Activated naive CD4-positive, alpha-beta T cell treated with anti-CD3 and anti-CD28 coated beads, Interleukin-2, amount 50 U/mL, for 72 hours (primary cell): ENCODE data around the gene KIF6. TPM values are rescaled to one million over a fixed set of nuclear protein-coding genes. Genes with fewer than 3 reads are reported as not detected.
A peak's percentile ranks its signal among the peaks of the same experiment; 100 is the strongest.

Experiments
- ATAC-seq, 2 donors: fragments of 150-1000 bp; cut with Tn5 transposase; 2 replicates each; pipeline ENCODE4 v1.10.0; 2021; ENCODE audit warnings: mild to moderate bottlenecking in 2 of 2, moderate library complexity in 2 of 2
- DNase-seq, 2 donors: peaks; one replicate each; pipeline ENCODE4 v3.0.0; 2021 to 2022; ENCODE audit warnings: low spot score in 2 of 2
- H3K27ac Mint-ChIP-seq, 2 donors: one replicate each; pipeline ENCODE4 v1.8.0; 2022; ENCODE audit warnings: mild to moderate bottlenecking in 2 of 2, mixed read lengths in 2 of 2
- H3K36me3 Mint-ChIP-seq, 2 donors: one replicate each; pipeline ENCODE4 v1.8.0; 2022; ENCODE audit warnings: mixed read lengths in 2 of 2
- H3K9me3 Mint-ChIP-seq, 2 donors: one replicate each; pipeline ENCODE4 v1.8.0; 2022; ENCODE audit warnings: mixed read lengths in 2 of 2
- total RNA-seq, 2 donors: library from RNA; stranded (reverse); gene quantifications; one replicate each; pipeline ENCODE4 v1.2.3, GENCODE V29; 2022

The KIF6 gene
- total RNA-seq, 2 donors from 2014 or later = 0.16 to 0.29 TPM

DNA sequence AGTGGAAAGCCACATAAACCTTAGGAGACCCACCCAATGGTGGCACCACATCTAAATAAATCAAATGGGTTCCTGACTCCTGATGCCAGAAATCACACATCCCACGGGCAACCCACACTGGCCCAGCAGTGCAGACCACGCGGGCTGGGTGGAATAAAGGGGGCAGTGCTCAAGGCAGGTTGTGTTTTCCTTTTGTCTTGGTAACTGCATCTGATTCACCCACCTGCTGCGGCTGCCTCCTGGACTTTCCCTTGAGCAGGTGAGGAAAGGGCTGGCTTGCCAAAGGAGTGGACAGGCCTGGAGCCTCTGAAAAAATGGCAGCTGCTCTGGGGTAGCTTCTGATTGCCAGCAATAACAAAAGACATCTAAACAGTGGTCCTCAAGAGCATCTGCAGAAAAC is 283.2 kb downstream of the KIF6 start:
- no peak for DNase-seq
- ATAC-seq = no peak
- no peak overlapping the region for H3K27ac Mint-ChIP-seq
- H3K9me3 Mint-ChIP-seq = peaks cover 0 to 4% of the 10 kb centered on the region in 2 donors
- no peaks in the 10 kb centered on the region for H3K36me3 Mint-ChIP-seq

DNA sequence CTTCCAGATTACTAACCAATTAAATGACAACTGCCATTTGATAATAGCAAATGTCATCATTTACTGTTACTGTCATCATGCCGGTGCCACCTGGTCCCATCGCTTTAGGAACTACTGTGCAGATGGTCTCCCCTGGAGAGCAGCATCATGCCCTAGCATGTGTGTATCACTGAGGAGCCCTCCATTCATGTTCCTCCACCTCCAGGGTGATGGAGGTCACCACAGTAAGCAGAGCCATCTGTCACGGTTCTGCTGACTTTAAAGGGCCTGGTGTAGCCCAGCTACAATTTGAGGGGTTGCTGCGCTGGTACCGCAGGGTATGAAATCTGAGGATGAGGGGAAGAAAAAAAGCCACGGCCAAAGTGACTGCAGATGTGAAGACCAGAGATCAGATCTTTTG is 283.9 kb downstream of the KIF6 start:
- ATAC-seq (no peak), DNase-seq (no peak)
- no peaks in the 10 kb centered on the region for H3K36me3 Mint-ChIP-seq
- peaks cover 0 to 4% of the 10 kb centered on the region in 2 donors for H3K9me3 Mint-ChIP-seq
- no peak overlapping the region for H3K27ac Mint-ChIP-seq

DNA sequence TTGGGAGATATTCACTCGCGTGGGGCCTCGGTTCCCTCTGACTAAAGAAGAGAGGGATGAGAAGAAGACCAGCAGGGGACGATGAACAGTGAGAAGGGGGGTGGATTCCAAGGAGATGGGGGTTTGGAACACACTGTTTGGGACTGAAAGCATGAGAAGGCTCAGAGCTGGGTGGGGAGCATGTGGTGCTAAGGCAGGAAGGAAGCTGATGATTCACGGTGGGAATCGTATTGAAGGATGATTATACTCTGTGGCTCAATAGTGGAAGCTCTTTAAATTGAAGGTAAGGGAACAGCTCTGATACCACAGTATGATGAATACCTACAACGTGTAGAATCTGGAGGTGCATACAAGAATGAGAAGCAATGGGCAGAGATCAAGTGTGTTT is 285.2 kb downstream of the KIF6 start:
- H3K27ac Mint-ChIP-seq = no peak overlapping the region
- no peaks in the 10 kb centered on the region for H3K9me3 Mint-ChIP-seq
- H3K36me3 Mint-ChIP-seq = no peaks in the 10 kb centered on the region
- ATAC-seq (no peak), DNase-seq (no peak)

DNA sequence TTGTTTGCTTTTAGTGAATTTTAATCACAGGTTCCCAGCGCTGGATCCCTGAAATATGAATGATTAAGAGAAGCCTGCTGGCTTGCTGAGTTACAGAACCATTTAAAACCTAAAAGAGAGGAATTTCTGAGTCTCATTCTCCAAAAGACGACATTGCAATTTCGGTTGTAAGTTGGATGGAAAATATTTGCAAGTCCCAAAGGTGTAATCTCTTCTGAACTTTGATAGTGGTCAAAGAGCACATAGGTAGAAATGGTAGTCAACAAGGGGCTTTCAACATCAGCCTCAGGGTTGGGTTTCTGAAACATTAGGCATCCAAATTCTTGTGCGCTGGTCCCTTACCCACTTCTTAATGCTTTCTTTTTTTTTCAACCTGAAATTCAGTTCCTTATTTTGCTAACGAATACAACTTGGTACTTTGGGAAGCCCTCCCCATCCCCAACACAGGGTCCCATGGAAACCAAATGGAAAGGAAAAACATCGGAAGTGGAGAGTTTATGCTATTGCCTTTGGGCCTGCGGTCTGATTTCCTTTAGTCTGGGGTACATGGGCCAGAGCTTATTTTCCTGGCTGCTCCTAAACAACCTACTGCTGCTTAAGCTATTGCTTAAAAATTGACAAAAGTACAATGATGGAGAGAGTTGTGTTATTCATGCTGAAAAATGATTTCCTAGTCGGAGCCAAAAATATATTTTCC is 285.7 kb downstream of the KIF6 start:
- Mint-ChIP-seq H3K9me3 (no peaks in the 10 kb centered on the region), H3K27ac (no peak overlapping the region)
- no peak for ATAC-seq

DNA sequence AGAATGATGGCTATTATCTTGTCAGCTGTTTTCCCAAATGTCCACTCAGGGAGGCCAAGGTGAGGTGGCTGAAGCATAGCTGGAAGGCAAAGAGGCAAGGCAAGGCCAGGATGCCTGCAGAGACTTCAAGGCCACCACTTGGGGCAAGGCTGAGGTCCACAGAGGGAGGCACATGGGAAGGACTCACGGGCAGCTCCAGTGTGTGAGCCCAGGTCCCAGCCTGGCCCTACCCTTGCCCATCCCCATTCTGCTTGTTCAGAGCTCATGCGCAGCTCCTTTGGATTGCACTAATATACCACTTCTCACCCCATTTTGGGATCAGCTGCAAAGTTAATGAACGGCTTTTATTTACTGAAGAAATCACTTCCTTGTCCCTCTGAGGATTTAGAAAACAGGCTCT is 291.6 kb downstream of the KIF6 start:
- Mint-ChIP-seq H3K9me3 (no peaks in the 10 kb centered on the region), H3K36me3 (no peaks in the 10 kb centered on the region), H3K27ac (no peak overlapping the region)
- DNase-seq (no peak), ATAC-seq (no peak)

More for the DNA sequence above, 285.7 kb downstream of the KIF6 start:
- DNase-seq = no peak
- H3K36me3 Mint-ChIP-seq = no peaks in the 10 kb centered on the region

DNA sequence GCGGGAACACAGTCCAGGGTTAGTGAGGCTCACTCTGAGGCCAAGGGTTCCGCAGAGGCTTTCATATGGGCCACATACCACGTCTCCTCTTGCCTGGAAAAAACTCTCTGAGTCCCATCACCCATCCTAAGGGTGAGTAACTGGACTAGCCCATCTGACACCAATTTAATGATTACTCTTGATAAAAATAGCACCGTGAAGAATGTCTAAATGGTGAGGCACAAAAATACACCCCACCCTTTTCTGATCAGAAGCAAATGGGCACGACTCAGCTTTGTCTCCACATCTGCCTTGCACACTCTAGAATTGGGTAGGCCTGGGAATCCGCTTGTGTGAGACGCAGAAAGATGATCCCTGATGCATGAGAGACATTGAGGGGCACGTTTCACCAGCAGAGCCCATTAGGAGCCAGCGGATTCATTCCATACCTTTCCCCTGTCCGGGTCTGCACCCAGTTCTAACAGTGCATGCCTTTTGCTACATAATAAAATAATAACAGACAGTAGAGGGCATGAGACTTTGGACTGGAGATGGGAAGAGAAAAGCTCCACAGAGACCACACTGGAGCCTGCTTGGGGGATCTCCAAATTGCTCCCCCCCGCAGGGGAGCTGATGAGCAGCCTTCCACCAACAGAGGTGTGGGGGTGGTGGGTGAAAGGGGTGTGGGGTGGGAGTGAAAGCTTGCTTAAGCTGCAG is 292.7 kb downstream of the KIF6 start:
- ATAC-seq (no peak), DNase-seq (no peak)
- Mint-ChIP-seq H3K9me3 (no peaks in the 10 kb centered on the region), H3K36me3 (no peaks in the 10 kb centered on the region), H3K27ac (no peak overlapping the region)

DNA sequence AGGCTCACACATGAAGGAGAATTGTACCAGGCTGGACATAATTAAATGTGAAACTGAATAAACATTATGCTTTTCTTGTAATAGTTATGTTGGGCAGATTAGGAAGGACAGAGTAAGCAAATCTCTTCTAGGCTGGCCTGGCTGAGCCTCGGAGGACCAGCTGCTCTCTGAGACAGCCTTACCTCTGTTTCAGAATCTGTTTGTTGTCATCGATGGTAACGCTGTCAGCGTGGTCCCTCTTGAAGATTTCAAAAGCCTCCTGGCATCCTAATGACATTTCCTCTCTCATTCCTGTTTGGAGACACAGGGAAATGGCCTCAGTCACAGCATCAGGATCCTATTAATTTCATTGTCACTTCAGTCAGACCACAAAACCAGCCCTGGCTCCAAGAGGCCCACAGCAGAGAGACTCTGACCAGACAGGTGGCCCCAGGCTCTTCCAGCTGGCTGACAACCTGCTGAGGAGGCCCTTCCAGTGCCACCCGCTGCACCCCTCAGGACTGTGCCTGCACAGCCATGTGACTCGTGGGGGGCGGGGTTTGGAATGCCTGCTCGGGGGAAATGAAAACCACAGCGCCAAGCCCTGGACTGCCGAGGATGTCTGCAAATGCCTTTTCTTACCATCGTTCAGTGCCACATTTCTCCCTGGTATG is 294.2 kb downstream of the KIF6 start:
- no peak for ATAC-seq
- Mint-ChIP-seq H3K9me3 (no peaks in the 10 kb centered on the region), H3K27ac (no peak overlapping the region), H3K36me3 (no peaks in the 10 kb centered on the region)
- no peak for DNase-seq

DNA sequence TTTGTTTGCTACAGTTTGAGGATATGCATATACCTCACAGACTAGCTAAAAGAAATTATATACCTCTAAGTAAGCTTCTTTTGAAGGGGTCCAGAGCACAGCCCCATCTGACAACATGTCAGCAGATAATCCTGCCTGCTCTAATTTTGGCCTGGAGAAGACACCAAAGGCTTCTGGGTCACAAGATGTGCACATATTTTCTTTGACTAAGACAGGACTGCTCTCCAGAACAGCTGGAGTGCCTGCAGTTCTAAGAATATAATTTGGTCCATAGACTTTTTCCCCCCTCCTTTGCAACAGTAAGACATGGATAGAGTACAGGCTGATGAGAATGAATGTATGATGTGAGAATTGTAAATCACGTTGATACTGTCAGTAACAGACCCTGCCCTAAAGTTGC is 294.8 kb downstream of the KIF6 start:
- ATAC-seq = no peak
- Mint-ChIP-seq H3K9me3 (no peaks in the 10 kb centered on the region), H3K27ac (no peak overlapping the region), H3K36me3 (no peaks in the 10 kb centered on the region)
- no peak for DNase-seq

DNA sequence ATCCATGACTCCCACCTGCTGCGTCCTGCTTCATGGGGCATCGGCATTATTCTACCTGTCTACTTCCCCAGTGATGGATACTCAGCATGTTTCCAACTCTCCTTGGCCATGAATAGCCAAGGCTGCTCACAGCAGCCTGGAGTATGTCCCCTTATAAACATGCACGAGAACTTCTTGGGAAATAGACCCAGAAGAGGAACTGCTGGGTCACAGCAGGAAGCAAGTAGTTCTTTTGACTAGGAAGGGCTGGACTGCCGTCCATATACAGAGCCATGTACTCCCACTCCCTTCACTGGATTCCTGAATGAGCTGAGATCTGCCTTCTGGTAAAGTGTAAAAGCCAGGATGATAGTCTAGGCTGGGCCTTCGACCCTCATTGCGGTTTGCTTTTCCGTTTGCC is 296.4 kb downstream of the KIF6 start:
- H3K9me3 Mint-ChIP-seq = no peaks in the 10 kb centered on the region
- no peaks in the 10 kb centered on the region for H3K36me3 Mint-ChIP-seq
- no peak overlapping the region for H3K27ac Mint-ChIP-seq
- ATAC-seq (no peak), DNase-seq (no peak)

DNA sequence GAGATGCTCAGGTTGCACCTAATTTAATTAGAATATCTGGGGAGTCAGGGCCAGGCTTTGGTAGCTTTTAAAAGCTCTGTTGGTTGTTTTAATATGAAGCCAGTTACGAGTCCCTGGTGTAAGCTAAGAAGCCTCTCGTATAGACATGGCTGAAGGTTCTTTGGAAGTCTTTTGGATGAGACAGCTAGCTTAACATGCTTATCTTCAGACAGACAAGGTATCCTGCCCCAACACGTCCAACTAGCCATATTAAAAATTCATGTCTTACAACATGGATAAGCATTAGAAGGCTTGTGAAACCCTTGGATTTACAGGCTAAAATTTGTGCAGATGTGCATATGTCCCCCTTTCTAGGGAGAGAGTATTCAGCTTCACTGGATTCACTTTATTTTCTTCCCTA is 297.1 kb downstream of the KIF6 start:
- DNase-seq (no peak), ATAC-seq (no peak)
- Mint-ChIP-seq H3K27ac (no peak overlapping the region), H3K36me3 (no peaks in the 10 kb centered on the region), H3K9me3 (no peaks in the 10 kb centered on the region)

DNA sequence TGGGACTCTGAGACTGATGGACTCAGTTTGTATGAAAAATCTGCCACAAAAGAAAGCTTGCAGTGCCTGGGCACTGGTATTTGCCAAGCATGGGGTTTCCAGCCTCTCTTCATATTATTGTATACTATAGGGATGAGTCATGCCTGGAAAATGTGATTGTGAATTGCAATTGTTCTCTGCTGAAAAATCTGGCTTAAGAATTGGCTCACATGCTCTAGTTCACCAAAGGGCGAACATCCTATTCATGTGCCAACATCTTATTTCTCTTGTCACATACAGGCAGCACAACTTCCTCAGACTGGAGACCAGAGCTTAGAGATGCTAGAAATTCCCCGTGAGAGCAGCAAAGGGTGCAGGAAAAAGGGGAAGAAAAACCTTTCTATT is 299.1 kb downstream of the KIF6 start:
- peak; percentile 34 to 83 for ATAC-seq

DNA sequence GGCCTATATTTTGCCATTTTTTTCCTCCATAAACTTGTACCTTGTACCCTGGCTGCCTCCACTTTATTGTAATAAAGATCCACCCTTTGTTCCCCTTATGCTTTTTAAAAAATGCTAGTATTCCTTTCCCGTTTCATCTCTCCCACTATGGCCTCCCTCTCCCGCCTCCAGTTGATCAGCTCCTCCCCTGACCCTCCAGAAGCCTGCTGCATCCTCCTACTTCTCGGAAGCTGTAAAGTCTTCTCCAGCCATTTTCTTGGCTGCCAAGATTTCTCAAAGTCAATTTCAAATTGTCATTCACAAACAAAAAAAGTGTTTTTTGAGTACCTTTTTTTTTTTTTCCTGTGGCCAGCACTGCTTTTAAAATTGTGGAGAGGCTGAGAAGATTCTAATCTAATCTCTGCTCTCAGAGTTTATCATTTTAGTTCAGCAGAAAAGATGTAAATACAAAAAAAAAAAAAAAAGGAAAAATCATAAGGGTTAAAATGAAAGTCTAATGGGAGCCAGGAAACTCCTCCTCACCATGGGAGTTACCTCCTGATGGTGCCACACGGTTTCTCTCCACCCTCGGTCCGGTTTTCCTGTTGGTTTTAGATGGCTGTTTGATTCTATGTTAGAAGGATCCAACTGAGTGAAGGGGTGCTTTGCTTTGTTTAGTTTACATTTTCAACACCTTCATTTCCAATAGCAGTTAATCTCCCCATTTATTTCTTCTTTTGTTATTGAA is 299.7 kb downstream of the KIF6 start:
- DNase-seq (no peak), ATAC-seq (no peak)
- Mint-ChIP-seq H3K9me3 (no peaks in the 10 kb centered on the region), H3K27ac (no peak overlapping the region), H3K36me3 (no peaks in the 10 kb centered on the region)

More for the DNA sequence above, 299.1 kb downstream of the KIF6 start:
- H3K27ac Mint-ChIP-seq = no peak overlapping the region
- H3K36me3 Mint-ChIP-seq = no peaks in the 10 kb centered on the region
- no peaks in the 10 kb centered on the region for H3K9me3 Mint-ChIP-seq
- DNase-seq = no peak

DNA sequence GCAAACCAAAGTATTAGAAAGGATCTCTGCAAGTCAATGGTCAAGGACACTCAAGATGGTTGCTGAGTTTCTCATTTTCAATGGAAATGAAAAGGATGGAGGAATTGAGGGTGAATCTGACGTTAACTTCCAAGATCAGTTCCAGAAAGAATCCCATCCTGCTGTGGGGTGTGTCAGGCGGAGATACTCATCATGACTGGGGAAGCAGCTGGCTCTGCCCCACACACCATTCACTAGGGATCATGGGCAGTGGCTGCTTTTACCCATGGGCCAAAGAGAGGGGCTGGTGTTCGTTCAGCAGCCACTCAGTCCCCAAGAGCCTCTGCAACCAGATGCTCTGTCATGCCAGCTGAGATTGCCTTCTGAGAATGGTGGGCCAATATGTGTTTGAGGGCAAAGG is 300.4 kb downstream of the KIF6 start:
- ATAC-seq (no peak), DNase-seq (no peak)
- Mint-ChIP-seq H3K36me3 (no peaks in the 10 kb centered on the region), H3K9me3 (no peaks in the 10 kb centered on the region), H3K27ac (no peak overlapping the region)

DNA sequence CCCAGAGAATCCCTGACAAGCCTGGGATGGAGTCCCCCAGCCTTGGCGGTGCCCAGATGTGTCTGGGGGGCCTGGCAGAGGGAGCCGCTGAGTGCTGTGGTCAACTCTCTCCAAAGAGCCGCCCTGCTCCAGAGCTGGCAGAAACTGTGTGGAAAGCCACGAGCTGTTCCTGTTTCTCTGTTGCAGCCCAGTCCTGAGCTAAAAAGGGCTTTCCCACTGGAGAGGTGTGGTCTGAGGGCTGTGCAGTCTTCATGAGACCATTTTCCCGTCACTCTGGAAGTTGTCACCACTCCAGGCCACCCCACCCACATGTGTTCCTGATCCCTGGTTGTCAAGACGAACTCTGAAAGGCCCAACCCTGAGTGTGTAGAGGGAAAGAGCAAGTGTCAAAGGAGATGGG is 303.0 kb downstream of the KIF6 start:
- no peaks in the 10 kb centered on the region for H3K9me3 Mint-ChIP-seq
- H3K27ac Mint-ChIP-seq = no peak overlapping the region

DNA sequence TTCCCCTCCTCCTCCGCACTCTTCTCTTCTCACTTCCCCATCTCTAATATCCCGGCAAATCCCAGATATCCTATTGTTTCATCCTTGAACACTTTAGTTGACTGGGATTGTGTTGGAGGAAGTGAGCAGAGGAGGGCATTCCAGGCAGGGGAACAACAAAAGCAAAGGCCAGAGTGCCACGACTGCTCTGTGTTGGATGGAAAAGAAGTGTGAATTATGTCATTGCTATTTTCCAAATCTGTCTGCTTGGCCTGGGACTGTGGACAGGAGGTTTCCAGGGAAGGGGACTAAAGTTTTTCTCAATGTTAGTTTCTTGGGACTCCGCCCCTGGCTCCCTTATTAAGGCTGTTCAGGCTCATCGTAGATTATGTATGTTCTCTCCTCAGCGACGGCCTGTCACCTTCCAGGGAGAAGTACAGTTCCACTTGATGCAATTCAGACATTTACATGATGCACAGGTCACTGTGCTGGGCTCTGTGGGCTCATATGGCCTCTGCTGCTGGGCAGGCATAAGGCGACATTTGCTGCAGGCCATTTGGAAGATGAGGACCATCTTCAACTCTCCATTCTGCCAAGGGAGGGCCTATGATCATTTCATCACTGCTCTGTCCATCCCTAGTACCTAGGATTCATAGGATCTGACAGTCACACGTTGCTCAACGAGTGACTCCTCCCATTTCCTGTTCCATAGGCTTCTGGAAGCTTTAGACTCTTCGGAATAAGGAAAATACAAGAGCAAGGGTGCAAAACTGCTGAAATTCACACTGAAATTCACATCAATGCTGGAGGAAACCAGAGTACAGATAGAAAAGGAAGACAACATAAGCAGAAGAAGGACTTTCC is 303.6 kb downstream of the KIF6 start:
- H3K9me3 Mint-ChIP-seq = no peaks in the 10 kb centered on the region
- DNase-seq (no peak), ATAC-seq (no peak)
- no peaks in the 10 kb centered on the region for H3K36me3 Mint-ChIP-seq
- H3K27ac Mint-ChIP-seq = no peak overlapping the region

More for the DNA sequence above, 303.0 kb downstream of the KIF6 start:
- DNase-seq (no peak), ATAC-seq (no peak)
- H3K36me3 Mint-ChIP-seq = no peaks in the 10 kb centered on the region
